ENCODE data around the gene GCGR. TPM values are rescaled to one million over a fixed set of nuclear protein-coding genes. Genes with fewer than 3 reads are reported as not detected.

The GCGR gene
- total and polyA plus RNA-seq, 10 of the 15 experiments (the other 5 are each of a cell fraction or from before 2014, with no cell fraction given), result not detected

GRCh38 chr17:81832608-81833159, 28.7 kb downstream of the GCGR start (continued):
- TF ChIP-seq RFX5 (IDR thresholded peaks at IDR 0.05; ENCODE audit: low read depth, low read length) (no peak), STAT1 (conservative IDR thresholded peaks at IDR 0.05) (0 out of 2 replicates have a peak, but pooled peaks have one; percentile 42)

- ChIA-PET RAD21 (ENCODE audit: unreplicated experiment) (interaction anchor here (0.7 to 1.4 kb wide), 3 partner anchors 21 to 98 kb away, joined by 3 read pairs; partner anchors contain the start of gene P4HB), CTCF (interaction anchor here (0.8 to 1.9 kb wide), 5 partner anchors 25 to 150 kb away, joined by 3 to 8 read pairs (median 3); partner anchors contain the start of genes ARL16 and HGS), POLR2A (interaction anchor here (0.6 to 3.0 kb wide), 11 partner anchors 26 to 377 kb away, joined by 3 to 15 read pairs (median 4); partner anchors contain the start of genes CENPX, MRPL12 and P4HB), SMC1A (ENCODE audit: uncharacterized antibody, unreplicated experiment) (interaction anchor here (1.3 to 1.8 kb wide), 2 partner anchors 26 to 98 kb away, joined by 5 to 6 read pairs; no protein-coding TSS in a partner anchor)
- no peaks in the 10 kb centered on the region for H4K20me1 ChIP-seq (ENCODE audit: control insufficient read depth, insufficient read depth)
- peaks cover 16% of the 10 kb centered on the region for H3K4me1 ChIP-seq (ENCODE audit: control insufficient read depth, insufficient read depth, low read length)
- peak within 1 kb of the TSS; percentile 85 for H3K27ac ChIP-seq (ENCODE audit: control insufficient read depth, insufficient read depth)
- in situ Hi-C loops (cut with MboI) (no loop called here), intact Hi-C loops (cut with micrococcal nuclease; ENCODE audit: unreplicated experiment) (no loop called here)
- DNase-seq (ENCODE audit: low read depth, low spot score) (peak; percentile 72), ATAC-seq (peak; percentile 80), FAIRE-seq (no peak)
- peak within 1 kb of the TSS; percentile 96 for H3K4me3 ChIP-seq
- no peaks in the 10 kb centered on the region for H3K27me3 ChIP-seq (replicated peaks in 1 of 2; ENCODE audit: control insufficient read depth in 2 of 2, insufficient read depth in 2 of 2, low read length in 1 of 2)
- WGBS (ENCODE audit: insufficient coverage, insufficient replicate concordance, low lambda C conversion rate, missing lambda C conversion rate), result 3% methylated on average over 44 of the region's 76 CpGs
- no peaks in the 10 kb centered on the region for H3K36me3 ChIP-seq (ENCODE audit: control insufficient read depth in 2 of 2, insufficient read depth in 2 of 2, low read length in 1 of 2)
- peak within 1 kb of the TSS; percentile 64 for H2AFZ ChIP-seq (ENCODE audit: control insufficient read depth, low read depth, low read length)
- peak within 1 kb of the TSS; percentile 99 for H3K4me2 ChIP-seq (ENCODE audit: control insufficient read depth, insufficient read depth)
- H3K9ac ChIP-seq (ENCODE audit: control insufficient read depth, insufficient read depth, low read length), result peak within 1 kb of the TSS; percentile 86
- H3K79me2 ChIP-seq (ENCODE audit: control insufficient read depth, insufficient read depth, low read length), result peaks cover 13% of the 10 kb centered on the region
- BruUV-seq (replicated peaks), result TSS peak; percentile 96
- H3K9me3 ChIP-seq (replicated peaks; ENCODE audit: control insufficient read depth, insufficient read depth, low read length), result no peaks in the 10 kb centered on the region
- TF ChIP-seq SP1 (IDR thresholded peaks at IDR 0.05; ENCODE audit: low read depth, low read length) (peak; percentile 48), POU2F2 (IDR thresholded peaks at IDR 0.05; ENCODE audit: borderline replicate concordance, low read depth, low read length) (peak; percentile 15; the same call in 1 of the 3 replicates), CREM (IDR thresholded peaks at IDR 0.05; ENCODE audit: low read depth) (peak; percentile 65; the same call in 1 of the 2 replicates), ZBED1 (IDR thresholded peaks at IDR 0.05; ENCODE audit: borderline replicate concordance) (no peak), CUX1 (IDR thresholded peaks at IDR 0.05; ENCODE audit: insufficient replicate concordance, low read depth, low read length) (no peak), MTA2 (IDR thresholded peaks at IDR 0.05; ENCODE audit: low read depth) (no peak), TCF12 (IDR thresholded peaks at IDR 0.05; ENCODE audit: low read depth, low read length) (peak; percentile 60; the same call in 1 of the 2 replicates), PBX3 (IDR thresholded peaks at IDR 0.05; ENCODE audit: insufficient replicate concordance, low read depth, low read length) (peak; percentile 47), LARP7 (IDR thresholded peaks at IDR 0.05) (peak; percentile 70; the same call in 1 of the 2 replicates), YBX1 (IDR thresholded peaks at IDR 0.05) (no peak), TAF1 (IDR thresholded peaks at IDR 0.05; ENCODE audit: borderline replicate concordance, low read depth, low read length) (peak; percentile 55; the same call in 1 of the 2 replicates), MEF2A (IDR thresholded peaks at IDR 0.05; ENCODE audit: insufficient read depth, low read depth, low read length) (no peak), RB1 (IDR thresholded peaks at IDR 0.05; ENCODE audit: borderline replicate concordance) (peak; percentile 68; the same call in 1 of the 2 replicates), IKZF1 (conservative IDR thresholded peaks at IDR 0.05) (peak; percentile 35; the same call in 1 of the 2 replicates)
These were observed 29.4 kb downstream of the GCGR start, which contains the start of gene MCRIP1 for GRCh38 chr17:81833160-81833920. TSS of gene MCRIP1 (minus strand) at chr17:81833291. CDS start at chr17:81824506, 8,785 bp downstream.
